HT1080 (cell line): ENCODE measurements around the gene CDC42EP3. TPM values are rescaled to one million over a fixed set of nuclear protein-coding genes. Genes with fewer than 3 reads are reported as not detected.
A peak's percentile ranks its signal among the peaks of the same experiment; 100 is the strongest.

Source experiments
- DNase-seq: peaks from one replicate; pipeline ENCODE4 v3.0.0-alpha.2; 2015; ENCODE audit warnings: low read depth
- total RNA-seq: library from RNA; depleted of rRNA; stranded (reverse); fragments of >200 nt; shearing (Covaris generic); gene quantifications from 2 replicates; pipeline ENCODE4 v1.2.3, GENCODE V29; 2014

CDC42EP3 gene
- total RNA-seq, 1 experiment from 2014 or later: 101 TPM

DNA sequence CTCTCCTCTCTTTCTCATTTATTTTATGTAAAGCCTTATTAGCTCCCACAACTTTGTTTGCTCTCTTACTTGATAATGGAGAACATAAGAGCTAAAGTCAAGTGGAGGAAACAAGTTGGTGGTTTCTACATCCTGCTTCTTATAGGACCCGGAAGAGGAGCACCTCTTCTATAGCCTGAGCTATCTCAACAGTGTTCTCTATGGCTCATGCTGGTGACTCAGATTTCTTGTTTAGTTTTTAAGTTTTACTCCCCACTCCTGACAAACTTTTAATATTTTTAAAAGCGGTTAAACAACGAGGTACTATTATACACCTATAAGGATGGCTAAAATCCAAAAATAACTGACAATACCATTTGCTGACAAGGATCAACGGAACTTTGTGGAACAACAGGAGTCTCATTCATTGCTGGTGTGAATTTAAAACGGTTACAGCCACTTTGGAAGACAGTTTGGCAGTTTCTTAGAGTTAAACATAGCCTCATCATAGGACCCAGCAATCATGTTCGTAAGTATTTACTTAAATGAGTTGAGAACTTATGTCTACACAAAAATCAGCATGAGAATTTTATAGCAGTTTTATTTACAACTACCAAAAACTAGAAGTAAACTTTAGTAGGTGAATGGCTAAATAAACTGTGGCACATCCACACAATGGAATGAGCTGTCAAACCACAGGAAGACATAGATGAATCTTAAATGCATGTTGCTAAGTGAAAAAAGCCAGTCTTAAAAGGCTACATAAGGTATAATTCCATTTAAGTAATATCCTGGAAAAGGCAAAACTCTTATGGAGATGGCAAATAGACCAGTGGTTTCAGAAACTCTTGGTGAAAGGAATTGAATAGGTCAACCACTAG is 12.7 kb upstream of the CDC42EP3 start:
- DNase-seq: peak; percentile 90

DNA sequence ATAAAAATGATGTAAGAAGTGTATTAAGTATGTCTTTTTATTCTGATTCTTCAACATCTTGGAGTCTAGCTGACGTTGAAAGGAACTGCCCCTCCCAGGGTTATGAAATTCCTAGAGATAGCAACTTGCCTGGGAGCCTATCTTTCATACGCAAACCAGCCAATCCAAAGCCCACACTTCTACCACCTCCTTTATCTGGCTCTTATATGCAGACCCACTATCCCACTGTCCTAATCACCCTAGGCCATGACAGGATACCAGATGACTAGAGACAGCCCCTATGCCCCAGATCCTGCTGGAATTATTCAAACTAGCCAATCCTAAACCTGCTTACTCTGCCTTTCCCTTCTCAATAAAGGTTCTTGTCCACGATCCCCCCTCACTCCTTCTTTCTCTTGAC is 11.8 kb upstream of the CDC42EP3 start:
- no peak for DNase-seq

- DNase-seq: no peak
These were observed 11.0 kb upstream of the CDC42EP3 start for GRCh38 chr2:37682473-37682872.

- no peak for DNase-seq
These were observed 10.1 kb upstream of the CDC42EP3 start for GRCh38 chr2:37681587-37681986.

DNA sequence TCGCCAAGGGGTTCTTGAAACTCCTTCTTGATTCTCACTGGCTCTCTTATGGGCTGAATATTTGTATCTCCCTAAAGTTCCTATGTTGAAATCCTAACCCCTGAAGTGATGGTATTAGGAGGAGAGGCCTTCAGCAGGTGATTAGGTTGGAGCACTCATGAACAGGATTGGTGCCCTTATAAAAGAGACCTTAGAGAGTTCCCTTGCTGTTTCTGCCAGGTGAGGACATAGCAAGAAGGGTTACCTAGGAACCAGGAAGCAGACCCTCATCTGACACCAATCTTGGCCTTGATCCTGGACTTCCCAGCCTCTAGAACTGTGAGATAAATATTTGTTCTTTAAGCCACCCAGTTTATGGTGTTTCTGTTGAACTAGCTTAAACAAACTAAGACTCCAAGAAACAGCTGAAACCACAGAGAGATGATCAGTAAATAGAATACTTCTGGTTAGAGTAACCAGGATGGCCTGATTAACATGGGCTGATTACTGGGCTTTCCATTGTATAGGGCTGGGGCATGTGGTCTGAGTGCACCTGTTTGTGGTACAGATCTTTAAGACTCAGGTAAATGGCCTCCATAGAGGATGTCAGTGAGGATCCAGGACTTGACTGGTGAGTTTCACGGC is 7.7 kb upstream of the CDC42EP3 start:
- no peak for DNase-seq

DNA sequence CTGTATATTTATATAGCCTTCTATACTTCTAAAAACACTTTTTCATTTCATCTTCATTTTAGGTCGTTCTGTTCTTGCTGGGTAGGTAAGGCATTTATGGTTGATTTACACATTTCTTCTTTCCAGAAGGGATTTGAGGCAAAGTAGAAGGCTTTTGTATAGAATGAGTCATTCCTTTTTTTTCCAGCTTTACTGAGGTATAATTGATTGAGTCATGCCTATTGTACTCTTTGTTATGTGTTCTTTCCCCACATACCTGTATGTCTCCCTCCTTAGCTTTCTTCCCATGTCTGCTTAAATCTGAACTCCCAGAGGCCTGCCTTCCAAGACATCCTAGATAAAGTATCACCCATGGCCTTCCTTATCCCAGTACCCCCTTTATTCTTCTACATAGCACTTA is 4.8 kb upstream of the CDC42EP3 start:
- DNase-seq: peak; percentile 94

- DNase-seq: no peak
These were observed 3.5 kb upstream of the CDC42EP3 start for GRCh38 chr2:37674946-37675345.

DNA sequence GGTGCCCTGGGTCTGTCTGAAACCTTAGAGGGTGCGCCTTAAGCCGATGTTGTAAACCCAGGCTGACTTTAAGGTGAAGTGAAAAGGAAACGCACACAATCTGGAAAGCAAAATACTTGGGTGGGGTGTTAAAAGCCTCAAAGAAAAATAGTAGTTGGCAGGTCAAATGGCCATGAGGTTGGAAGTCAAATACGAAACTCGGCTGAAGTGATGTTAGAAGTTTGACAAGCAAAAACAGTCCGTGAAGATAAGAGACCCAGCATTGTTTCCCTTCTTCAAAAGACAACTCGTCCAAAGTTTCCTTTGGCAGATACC is 1.4 kb upstream of the CDC42EP3 start:
- DNase-seq: no peak

DNA sequence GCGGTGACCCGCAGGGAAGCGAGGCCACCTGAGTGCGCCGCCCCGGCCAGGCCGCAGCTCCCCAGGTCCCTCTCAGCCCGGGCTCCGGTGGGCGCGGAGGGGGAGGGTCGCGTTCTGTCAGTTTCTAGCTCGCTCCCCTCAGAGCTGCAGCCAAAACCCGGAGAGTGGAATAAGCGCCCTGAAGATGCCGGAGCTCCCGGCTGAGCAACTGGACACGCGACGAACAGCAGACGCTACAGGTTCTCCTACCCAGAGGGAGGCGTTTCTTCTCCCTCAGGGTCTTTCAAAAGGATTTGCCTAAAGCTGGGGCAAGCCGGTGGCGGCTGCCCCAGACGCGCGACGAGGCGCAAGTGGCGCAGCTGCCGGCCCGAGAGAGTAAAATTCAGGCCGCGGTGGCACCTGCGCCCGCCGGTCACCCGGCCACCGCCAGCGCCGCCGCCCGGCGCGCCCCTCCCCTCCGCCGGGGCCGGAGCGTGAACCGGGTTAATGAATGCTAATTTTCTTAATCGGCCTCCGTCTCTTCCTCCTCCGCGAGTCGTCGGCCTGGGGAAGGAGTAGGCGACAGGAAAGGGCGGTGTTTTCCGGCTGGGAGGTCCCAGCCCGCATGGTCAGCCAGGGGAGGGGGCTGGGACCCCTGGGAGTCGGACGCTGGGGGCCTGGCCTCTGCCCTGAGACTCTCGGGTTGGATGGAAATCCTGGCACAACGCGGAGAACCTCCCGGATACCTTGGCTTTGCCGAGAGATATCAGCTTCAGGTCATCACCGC is 845 bp upstream of the CDC42EP3 start:
- DNase-seq: no peak

- no peak for DNase-seq
These were observed 318 bp upstream of the CDC42EP3 start for GRCh38 chr2:37671816-37672103.

GRCh38 chr2:37670378-37671008 is 949 bp downstream of the CDC42EP3 start:
- no peak for DNase-seq

GRCh38 chr2:37669446-37669845 is 2.0 kb downstream of the CDC42EP3 start:
- DNase-seq: no peak

DNA sequence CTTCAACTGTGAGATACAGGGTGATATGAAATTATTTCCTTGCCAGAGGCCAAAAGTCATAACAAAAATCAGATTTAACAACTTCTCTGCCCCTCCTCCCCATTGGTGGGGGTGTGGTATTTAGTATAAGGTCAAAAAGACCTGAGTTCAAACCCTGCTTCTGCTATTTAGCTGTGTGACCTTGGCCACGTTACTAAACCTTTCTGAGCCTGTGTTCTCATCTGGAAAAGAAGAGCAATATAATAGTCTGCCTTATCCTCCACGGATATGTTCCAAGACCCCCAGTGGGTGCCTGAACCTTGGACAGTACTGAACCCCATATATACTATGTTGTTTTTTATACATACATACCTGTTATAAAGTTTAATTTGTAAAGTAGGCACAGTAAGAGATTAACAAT is 3.7 kb downstream of the CDC42EP3 start:
- DNase-seq: no peak

GRCh38 chr2:37666772-37667171 is 4.7 kb downstream of the CDC42EP3 start:
- no peak for DNase-seq

DNA sequence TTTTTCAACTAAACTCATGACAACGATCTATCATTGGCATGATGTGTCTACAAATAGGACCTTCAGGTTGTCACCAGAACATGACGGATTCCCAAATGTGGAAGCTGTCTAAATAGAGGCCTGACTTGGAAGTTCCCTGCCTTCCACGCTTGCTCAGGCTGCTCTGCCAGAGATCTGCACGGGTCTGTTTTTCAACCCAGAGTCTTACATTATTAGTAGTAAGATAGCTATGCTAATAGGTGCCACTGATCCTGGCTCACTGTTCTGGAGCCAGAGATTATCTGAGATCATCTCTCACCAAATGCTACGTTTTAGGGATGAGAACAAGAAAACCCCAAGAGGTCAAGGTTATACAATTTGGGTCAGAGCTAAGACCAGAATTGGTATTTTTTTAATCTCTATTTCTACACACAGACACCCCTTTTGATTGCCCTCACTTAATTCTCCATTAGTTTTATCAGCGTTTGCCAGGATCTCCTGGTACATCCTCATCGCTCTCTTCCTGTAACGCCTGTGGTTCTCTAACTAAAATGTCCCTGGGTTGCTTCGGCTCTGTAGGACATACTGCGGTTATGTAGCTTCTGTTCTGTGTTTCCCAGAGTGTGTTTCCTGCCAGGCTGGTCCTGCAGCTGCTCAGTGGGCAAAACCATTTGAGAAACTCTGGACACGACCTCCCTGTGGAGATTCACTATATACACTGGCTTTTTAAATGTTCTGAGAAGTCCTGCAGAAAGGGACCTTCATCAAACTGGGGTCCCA is 5.7 kb downstream of the CDC42EP3 start:
- DNase-seq: no peak

GRCh38 chr2:37665043-37665442 is 6.4 kb downstream of the CDC42EP3 start:
- DNase-seq: no peak

GRCh38 chr2:37664231-37664643 is 7.2 kb downstream of the CDC42EP3 start:
- DNase-seq: no peak

GRCh38 chr2:37663390-37663789 is 8.1 kb downstream of the CDC42EP3 start:
- no peak for DNase-seq

DNA sequence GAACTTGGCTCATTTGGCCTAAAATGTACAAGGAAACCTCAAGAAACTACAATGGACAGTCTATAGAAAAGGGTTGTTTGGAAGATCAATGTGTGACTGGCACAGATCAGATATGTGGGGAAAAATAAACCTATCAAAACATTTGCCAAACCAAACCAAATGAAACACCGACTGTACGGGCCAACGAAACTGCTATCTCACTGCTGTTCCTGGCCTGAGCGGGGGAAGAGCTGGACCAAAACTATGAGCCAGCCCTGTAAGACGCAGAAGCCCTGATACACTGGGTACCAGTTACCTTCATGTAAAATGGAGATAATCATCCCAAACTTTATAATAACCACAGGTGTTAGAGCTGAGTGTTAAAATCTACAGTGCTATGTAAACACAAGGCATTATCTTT is 11.7 kb downstream of the CDC42EP3 start:
- no peak for DNase-seq

- no peak for DNase-seq
These were observed 12.8 kb downstream of the CDC42EP3 start for GRCh38 chr2:37658682-37659081.

DNA sequence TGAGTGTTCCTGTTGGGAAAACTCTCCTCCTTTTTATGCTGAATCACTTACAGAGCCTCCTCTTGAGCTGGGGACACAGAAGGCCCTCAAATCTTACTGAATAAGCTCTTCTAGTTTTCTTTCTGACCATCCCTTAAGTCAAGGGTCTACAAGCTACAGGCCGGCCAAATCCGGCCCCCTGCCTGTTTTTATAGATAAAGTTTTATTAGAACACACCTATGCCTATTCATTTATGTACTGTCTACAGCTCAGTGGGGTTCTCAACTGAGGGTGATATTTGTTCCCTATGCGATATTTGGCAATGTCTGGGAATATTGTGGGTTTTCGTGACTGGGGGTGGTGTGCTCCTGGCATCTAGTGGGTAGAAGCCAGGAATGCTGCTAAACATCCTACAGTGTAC is 14.0 kb downstream of the CDC42EP3 start:
- no peak for DNase-seq
